ENCODE results near the gene ESR1. TPM values are rescaled to one million over a fixed set of nuclear protein-coding genes. Genes with fewer than 3 reads are reported as not detected.

The ESR1 gene
- total RNA-seq, 1 experiment from 2014 or later = not detected

DNA sequence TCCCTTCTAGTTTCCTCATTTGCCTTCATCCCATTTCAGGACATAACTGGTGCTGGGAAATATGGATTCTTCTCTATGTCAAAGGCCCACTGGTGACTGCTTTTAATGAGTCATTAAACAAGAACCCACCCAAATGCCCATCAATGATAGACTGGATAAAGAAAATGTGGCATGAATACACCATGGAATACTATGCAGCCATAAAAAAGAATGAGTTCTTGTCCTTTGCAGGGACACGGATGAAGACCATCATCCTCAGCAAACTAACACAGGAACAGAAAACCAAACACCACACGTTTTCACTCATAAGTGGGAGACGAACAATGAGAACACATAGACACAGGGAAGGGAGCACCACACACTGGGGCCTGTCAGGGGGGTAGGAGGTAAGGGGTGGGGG is 310.7 kb downstream of the ESR1 start:
- no peak overlapping the region for H2BK5ac ChIP-seq (ENCODE audit: insufficient read length, low read length)
- H3K18ac ChIP-seq (ENCODE audit: insufficient read length, low read depth, low read length) = no peak overlapping the region
- no peaks in the 10 kb centered on the region for H3K4me1 ChIP-seq (ENCODE audit: insufficient read depth, low read length)
- no peak overlapping the region for H4K8ac ChIP-seq (replicated peaks; ENCODE audit: insufficient read length, low read depth, low read length)
- H2BK120ac ChIP-seq (ENCODE audit: low read depth, low read length, poor library complexity, severe bottlenecking) = no peak overlapping the region
- H3K23me2 ChIP-seq (ENCODE audit: insufficient read length, low read depth, low read length, poor library complexity, severe bottlenecking) = peaks cover 4% of the 10 kb centered on the region
- no peak overlapping the region for H3K23ac ChIP-seq (ENCODE audit: insufficient read length, low read depth, low read length)
- WGBS (ENCODE audit: extremely low coverage, insufficient read length, low lambda C conversion rate) = no CpG with 5 or more reads among the region's 3 CpGs
- no peaks in the 10 kb centered on the region for H3K79me2 ChIP-seq (ENCODE audit: insufficient read depth, low read length)
- H4K5ac ChIP-seq (ENCODE audit: insufficient read length, low read depth, low read length) = no peak overlapping the region
- H2BK12ac ChIP-seq (ENCODE audit: insufficient read length, low read depth, low read length) = no peak overlapping the region
- Mint-ChIP-seq H3K27me3 (ENCODE audit: low read depth) (no peaks in the 10 kb centered on the region), H3K9me3 (no peaks in the 10 kb centered on the region), H3K27ac (no peak overlapping the region), H3K36me3 (ENCODE audit: insufficient read depth in 1 of 3, low read depth in 3 of 3) (no peaks in the 10 kb centered on the region), H3K4me1 (peaks cover 10% of the 10 kb centered on the region in 2 experiments), H3K4me3 (no peak overlapping the region)
- no peak overlapping the region for H3K56ac ChIP-seq (ENCODE audit: insufficient read length, low read depth, low read length)
- H3K27ac ChIP-seq (ENCODE audit: insufficient read length, low read depth, low read length) = no peak overlapping the region
- H3K4ac ChIP-seq (ENCODE audit: low read depth, low read length) = no peak overlapping the region
- H2BK15ac ChIP-seq (ENCODE audit: low read depth, low read length) = no peak overlapping the region
- H3K9me3 ChIP-seq (ENCODE audit: control insufficient read depth, low read depth, low read length) = no peaks in the 10 kb centered on the region
- no peak for TF ChIP-seq CTCF (conservative IDR thresholded peaks at IDR 0.05)
- H2AFZ ChIP-seq (ENCODE audit: low read length) = no peak overlapping the region
- no peak overlapping the region for H3K9ac ChIP-seq (ENCODE audit: extremely low read depth, insufficient read length, low read length)
- H3K14ac ChIP-seq (ENCODE audit: insufficient read depth, low read length) = no peak overlapping the region
- H3T11ph ChIP-seq (ENCODE audit: low read length) = no peak overlapping the region
- H3K27me3 ChIP-seq (ENCODE audit: insufficient read depth, low read length) = no peaks in the 10 kb centered on the region
- no peak overlapping the region for H3K4me2 ChIP-seq (ENCODE audit: insufficient read depth, insufficient read length, low read length)
- no peaks in the 10 kb centered on the region for H4K20me1 ChIP-seq (ENCODE audit: control insufficient read depth, insufficient read depth, insufficient read length)
- no peak overlapping the region for H2AK5ac ChIP-seq (ENCODE audit: insufficient read length, low read length)
- H4K91ac ChIP-seq (ENCODE audit: insufficient read length, low read depth, low read length) = no peak overlapping the region
- no peak overlapping the region for H2BK20ac ChIP-seq (ENCODE audit: low read depth, low read length, poor library complexity, severe bottlenecking)
- no peak for DNase-seq
- no peaks in the 10 kb centered on the region for H3K79me1 ChIP-seq (ENCODE audit: insufficient read depth, low read depth, low read length, poor library complexity, severe bottlenecking)
